Adrenal gland (tissue), 5 donors: ENCODE measurements around the gene SLC41A2.

Experiments used
- POLR2A ChIP-seq, 2 donors: fragments of 450-650 bp; IDR thresholded peaks; one replicate each; pipeline ENCODE4 v1.6.1; 2017; ENCODE audit warnings: antibody characterized with exemption in 2 of 2, mild to moderate bottlenecking in 2 of 2, moderate library complexity in 1 of 2
- TF ChIP-seq, protein P1 (sequence below), 6 experiments: fragments of 450-650 bp in 4 of 6; fragments of 200-600 bp in 2 of 6; sonication (generic) in 1 of 6; IDR thresholded peaks; 1 replicate in 5 of 6; 2 replicates in 1 of 6; pipeline versions ENCODE4 v1.5.1 to v1.8.0; 2016 to 2021; ENCODE audit warnings: antibody characterized with exemption in 6 of 6, mild to moderate bottlenecking in 2 of 6, moderate library complexity in 1 of 6
- donor health status: DM: no; HTN: no; CAD: no.

- TF ChIP-seq, protein P1, sequence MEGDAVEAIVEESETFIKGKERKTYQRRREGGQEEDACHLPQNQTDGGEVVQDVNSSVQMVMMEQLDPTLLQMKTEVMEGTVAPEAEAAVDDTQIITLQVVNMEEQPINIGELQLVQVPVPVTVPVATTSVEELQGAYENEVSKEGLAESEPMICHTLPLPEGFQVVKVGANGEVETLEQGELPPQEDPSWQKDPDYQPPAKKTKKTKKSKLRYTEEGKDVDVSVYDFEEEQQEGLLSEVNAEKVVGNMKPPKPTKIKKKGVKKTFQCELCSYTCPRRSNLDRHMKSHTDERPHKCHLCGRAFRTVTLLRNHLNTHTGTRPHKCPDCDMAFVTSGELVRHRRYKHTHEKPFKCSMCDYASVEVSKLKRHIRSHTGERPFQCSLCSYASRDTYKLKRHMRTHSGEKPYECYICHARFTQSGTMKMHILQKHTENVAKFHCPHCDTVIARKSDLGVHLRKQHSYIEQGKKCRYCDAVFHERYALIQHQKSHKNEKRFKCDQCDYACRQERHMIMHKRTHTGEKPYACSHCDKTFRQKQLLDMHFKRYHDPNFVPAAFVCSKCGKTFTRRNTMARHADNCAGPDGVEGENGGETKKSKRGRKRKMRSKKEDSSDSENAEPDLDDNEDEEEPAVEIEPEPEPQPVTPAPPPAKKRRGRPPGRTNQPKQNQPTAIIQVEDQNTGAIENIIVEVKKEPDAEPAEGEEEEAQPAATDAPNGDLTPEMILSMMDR (IDR thresholded peaks at IDR 0.05), result no peak
- no peak for TF ChIP-seq POLR2A (IDR thresholded peaks at IDR 0.05)
These were observed 22.2 kb downstream of the SLC41A2 start for GRCh38 chr12:104935886-104936285.
